ENCODE results near the gene ACVR1B.

Gene ACVR1B

GRCh38 chr12:51911307-51911706, 40.2 kb upstream of the ACVR1B start:
- Histone ChIP-seq H3K9ac (ENCODE audit: low read length) (no peak overlapping the region), H3K27me3 (ENCODE audit: control insufficient read depth, insufficient read depth, low read length) (no peaks in the 10 kb centered on the region), H3K4me3 (ENCODE audit: low read length) (no peak overlapping the region), H3K9me3 (ENCODE audit: control insufficient read depth, low read depth, low read length) (no peaks in the 10 kb centered on the region), H3K36me3 (ENCODE audit: control insufficient read depth, low read depth, low read length) (no peaks in the 10 kb centered on the region), H3K27ac (ENCODE audit: low read length) (no peak overlapping the region), H3K4me1 (ENCODE audit: control insufficient read depth, low read depth, low read length) (peaks cover 3% of the 10 kb centered on the region)

- H3K4me3 ChIP-seq (ENCODE audit: low read length) = no peak overlapping the region
- H3K4me1 ChIP-seq (ENCODE audit: control insufficient read depth, low read depth, low read length) = peaks cover 3% of the 10 kb centered on the region
- no peaks in the 10 kb centered on the region for H3K27me3 ChIP-seq (ENCODE audit: control insufficient read depth, insufficient read depth, low read length)
- H3K9ac ChIP-seq (ENCODE audit: low read length) = no peak overlapping the region
- no peak overlapping the region for H3K27ac ChIP-seq (ENCODE audit: low read length)
- H3K9me3 ChIP-seq (ENCODE audit: control insufficient read depth, low read depth, low read length) = no peaks in the 10 kb centered on the region
- H3K36me3 ChIP-seq (ENCODE audit: control insufficient read depth, low read depth, low read length) = no peaks in the 10 kb centered on the region
These were observed 39.4 kb upstream of the ACVR1B start for GRCh38 chr12:51911788-51912711.

GRCh38 chr12:51913071-51914033, 38.1 kb upstream of the ACVR1B start:
- Histone ChIP-seq H3K9me3 (ENCODE audit: control insufficient read depth, low read depth, low read length) (no peaks in the 10 kb centered on the region), H3K36me3 (ENCODE audit: control insufficient read depth, low read depth, low read length) (no peaks in the 10 kb centered on the region), H3K27me3 (ENCODE audit: control insufficient read depth, insufficient read depth, low read length) (no peaks in the 10 kb centered on the region), H3K4me3 (ENCODE audit: low read length) (no peak overlapping the region), H3K9ac (ENCODE audit: low read length) (no peak overlapping the region), H3K27ac (ENCODE audit: low read length) (no peak overlapping the region), H3K4me1 (ENCODE audit: control insufficient read depth, low read depth, low read length) (peaks cover 3% of the 10 kb centered on the region)

- no peak overlapping the region for H3K9ac ChIP-seq (ENCODE audit: low read length)
- no peaks in the 10 kb centered on the region for H3K9me3 ChIP-seq (ENCODE audit: control insufficient read depth, low read depth, low read length)
- no peaks in the 10 kb centered on the region for H3K27me3 ChIP-seq (ENCODE audit: control insufficient read depth, insufficient read depth, low read length)
- H3K4me1 ChIP-seq (ENCODE audit: control insufficient read depth, low read depth, low read length) = peaks cover 3% of the 10 kb centered on the region
- H3K4me3 ChIP-seq (ENCODE audit: low read length) = no peak overlapping the region
- no peak overlapping the region for H3K27ac ChIP-seq (ENCODE audit: low read length)
- no peaks in the 10 kb centered on the region for H3K36me3 ChIP-seq (ENCODE audit: control insufficient read depth, low read depth, low read length)
These were observed 37.2 kb upstream of the ACVR1B start for GRCh38 chr12:51914034-51914923.

GRCh38 chr12:51915003-51915625, 36.4 kb upstream of the ACVR1B start:
- no peak overlapping the region for H3K4me3 ChIP-seq (ENCODE audit: low read length)
- no peaks in the 10 kb centered on the region for H3K36me3 ChIP-seq (ENCODE audit: control insufficient read depth, low read depth, low read length)
- no peak overlapping the region for H3K9ac ChIP-seq (ENCODE audit: low read length)
- peaks cover 3% of the 10 kb centered on the region for H3K4me1 ChIP-seq (ENCODE audit: control insufficient read depth, low read depth, low read length)
- H3K9me3 ChIP-seq (ENCODE audit: control insufficient read depth, low read depth, low read length) = no peaks in the 10 kb centered on the region
- H3K27me3 ChIP-seq (ENCODE audit: control insufficient read depth, insufficient read depth, low read length) = no peaks in the 10 kb centered on the region
- H3K27ac ChIP-seq (ENCODE audit: low read length) = no peak overlapping the region

GRCh38 chr12:51915951-51916350, 35.5 kb upstream of the ACVR1B start:
- Histone ChIP-seq H3K36me3 (ENCODE audit: control insufficient read depth, low read depth, low read length) (no peaks in the 10 kb centered on the region), H3K4me3 (ENCODE audit: low read length) (no peak overlapping the region), H3K4me1 (ENCODE audit: control insufficient read depth, low read depth, low read length) (peaks cover 3% of the 10 kb centered on the region), H3K27ac (ENCODE audit: low read length) (no peak overlapping the region), H3K27me3 (ENCODE audit: control insufficient read depth, insufficient read depth, low read length) (no peaks in the 10 kb centered on the region), H3K9ac (ENCODE audit: low read length) (no peak overlapping the region), H3K9me3 (ENCODE audit: control insufficient read depth, low read depth, low read length) (no peaks in the 10 kb centered on the region)

GRCh38 chr12:51917041-51917590, 34.4 kb upstream of the ACVR1B start:
- Histone ChIP-seq H3K9me3 (ENCODE audit: control insufficient read depth, low read depth, low read length) (no peaks in the 10 kb centered on the region), H3K4me1 (ENCODE audit: control insufficient read depth, low read depth, low read length) (peaks cover 8% of the 10 kb centered on the region), H3K9ac (ENCODE audit: low read length) (no peak overlapping the region), H3K4me3 (ENCODE audit: low read length) (no peak overlapping the region), H3K27me3 (ENCODE audit: control insufficient read depth, insufficient read depth, low read length) (no peaks in the 10 kb centered on the region), H3K27ac (ENCODE audit: low read length) (no peak overlapping the region), H3K36me3 (ENCODE audit: control insufficient read depth, low read depth, low read length) (no peaks in the 10 kb centered on the region)

GRCh38 chr12:51917746-51918453, 33.6 kb upstream of the ACVR1B start:
- no peaks in the 10 kb centered on the region for H3K9me3 ChIP-seq (ENCODE audit: control insufficient read depth, low read depth, low read length)
- H3K36me3 ChIP-seq (ENCODE audit: control insufficient read depth, low read depth, low read length) = no peaks in the 10 kb centered on the region
- no peak overlapping the region for H3K4me3 ChIP-seq (ENCODE audit: low read length)
- H3K9ac ChIP-seq (ENCODE audit: low read length) = no peak overlapping the region
- H3K27ac ChIP-seq (ENCODE audit: low read length) = no peak overlapping the region
- H3K27me3 ChIP-seq (ENCODE audit: control insufficient read depth, insufficient read depth, low read length) = no peaks in the 10 kb centered on the region
- peaks cover 8% of the 10 kb centered on the region for H3K4me1 ChIP-seq (ENCODE audit: control insufficient read depth, low read depth, low read length)

- peaks cover 8% of the 10 kb centered on the region for H3K27me3 ChIP-seq (ENCODE audit: control insufficient read depth, insufficient read depth, low read length)
- H3K36me3 ChIP-seq (ENCODE audit: control insufficient read depth, low read depth, low read length) = no peaks in the 10 kb centered on the region
- no peak overlapping the region for H3K27ac ChIP-seq (ENCODE audit: low read length)
These were observed 31.5 kb upstream of the ACVR1B start for GRCh38 chr12:51920046-51920445.

More at GRCh38 chr12:51920046-51920445, 31.5 kb upstream of the ACVR1B start:
- H3K9me3 ChIP-seq (ENCODE audit: control insufficient read depth, low read depth, low read length) = no peaks in the 10 kb centered on the region
- H3K4me3 ChIP-seq (ENCODE audit: low read length) = no peak overlapping the region
- no peak overlapping the region for H3K9ac ChIP-seq (ENCODE audit: low read length)
- peaks cover 12% of the 10 kb centered on the region for H3K4me1 ChIP-seq (ENCODE audit: control insufficient read depth, low read depth, low read length)
